ENCODE data around the gene DTNA. TPM values are rescaled to one million over a fixed set of nuclear protein-coding genes. Genes with fewer than 3 reads are reported as not detected.

DTNA gene
- polyA plus RNA-seq, 1 donor from 2014 or later: 53.9 TPM

- Histone ChIP-seq H2AFZ (ENCODE audit: low read depth, low read length) (no peak overlapping the region), H3K4me3 (ENCODE audit: low read length) (no peak overlapping the region), H3K9ac (ENCODE audit: low read length) (no peak overlapping the region), H3K9me2 (ENCODE audit: insufficient read depth, low read length) (no peaks in the 10 kb centered on the region), H3K4me2 (ENCODE audit: low read length) (no peak overlapping the region), H4K20me1 (ENCODE audit: insufficient read depth) (no peaks in the 10 kb centered on the region), H3K27me3 (ENCODE audit: insufficient read depth, low read depth, low read length) (no peaks in the 10 kb centered on the region), H3K36me3 (ENCODE audit: insufficient read depth, low read length) (no peaks in the 10 kb centered on the region), H3K9me3 (ENCODE audit: low read length) (peaks cover 5% of the 10 kb centered on the region), H3K27ac (ENCODE audit: low read length) (no peak overlapping the region), H3F3A (ENCODE audit: insufficient read depth, low read length, poor library complexity, severe bottlenecking) (no peaks in the 10 kb centered on the region), H3K79me2 (replicated peaks; ENCODE audit: insufficient read depth, low read length) (no peaks in the 10 kb centered on the region)
- TF ChIP-seq EP300 (conservative IDR thresholded peaks at IDR 0.05; ENCODE audit: poor library complexity, severe bottlenecking) (no peak), SMC3 (conservative IDR thresholded peaks at IDR 0.05; ENCODE audit: poor library complexity) (no peak), REST (IDR thresholded peaks at IDR 0.05; ENCODE audit: borderline replicate concordance) (no peak), MXI1 (conservative IDR thresholded peaks at IDR 0.05; ENCODE audit: poor library complexity, severe bottlenecking) (no peak), POLR2AphosphoS5 (IDR thresholded peaks at IDR 0.05) (no peak), CTCF (IDR thresholded peaks at IDR 0.05; ENCODE audit: poor library complexity, severe bottlenecking) (no peak), EZH2 (IDR thresholded peaks at IDR 0.05; ENCODE audit: borderline replicate concordance, insufficient read depth, low read length, poor library complexity, severe bottlenecking) (no peak), RAD21 (conservative IDR thresholded peaks at IDR 0.05) (no peak), TAF1 (IDR thresholded peaks at IDR 0.05; ENCODE audit: low read depth) (no peak)
Measured at GRCh38 chr18:34789768-34790344, 79.8 kb downstream of the DTNA start.

- TF ChIP-seq EZH2 (IDR thresholded peaks at IDR 0.05; ENCODE audit: borderline replicate concordance, insufficient read depth, low read length, poor library complexity, severe bottlenecking) (no peak), POLR2AphosphoS5 (IDR thresholded peaks at IDR 0.05) (no peak), TAF1 (IDR thresholded peaks at IDR 0.05; ENCODE audit: low read depth) (no peak), REST (IDR thresholded peaks at IDR 0.05; ENCODE audit: borderline replicate concordance) (no peak), RAD21 (conservative IDR thresholded peaks at IDR 0.05) (no peak), EP300 (conservative IDR thresholded peaks at IDR 0.05; ENCODE audit: poor library complexity, severe bottlenecking) (no peak), SMC3 (conservative IDR thresholded peaks at IDR 0.05; ENCODE audit: poor library complexity) (no peak), MXI1 (conservative IDR thresholded peaks at IDR 0.05; ENCODE audit: poor library complexity, severe bottlenecking) (no peak)
- Histone ChIP-seq H3K4me3 (ENCODE audit: low read length) (no peak overlapping the region), H2AFZ (ENCODE audit: low read depth, low read length) (no peak overlapping the region), H3K27ac (ENCODE audit: low read length) (no peak overlapping the region), H3K27me3 (ENCODE audit: insufficient read depth, low read depth, low read length) (no peaks in the 10 kb centered on the region), H4K20me1 (ENCODE audit: insufficient read depth) (no peaks in the 10 kb centered on the region), H3K36me3 (ENCODE audit: insufficient read depth, low read length) (no peaks in the 10 kb centered on the region), H3K9me3 (ENCODE audit: low read length) (peaks cover 5% of the 10 kb centered on the region), H3F3A (ENCODE audit: insufficient read depth, low read length, poor library complexity, severe bottlenecking) (no peaks in the 10 kb centered on the region), H3K9me2 (ENCODE audit: insufficient read depth, low read length) (no peaks in the 10 kb centered on the region), H3K79me2 (replicated peaks; ENCODE audit: insufficient read depth, low read length) (no peaks in the 10 kb centered on the region), H3K4me2 (ENCODE audit: low read length) (no peak overlapping the region), H3K9ac (ENCODE audit: low read length) (no peak overlapping the region)
Measured at GRCh38 chr18:34794348-34794747, 84.2 kb downstream of the DTNA start.
